ENCODE measurements around the gene ENO1.

DNA sequence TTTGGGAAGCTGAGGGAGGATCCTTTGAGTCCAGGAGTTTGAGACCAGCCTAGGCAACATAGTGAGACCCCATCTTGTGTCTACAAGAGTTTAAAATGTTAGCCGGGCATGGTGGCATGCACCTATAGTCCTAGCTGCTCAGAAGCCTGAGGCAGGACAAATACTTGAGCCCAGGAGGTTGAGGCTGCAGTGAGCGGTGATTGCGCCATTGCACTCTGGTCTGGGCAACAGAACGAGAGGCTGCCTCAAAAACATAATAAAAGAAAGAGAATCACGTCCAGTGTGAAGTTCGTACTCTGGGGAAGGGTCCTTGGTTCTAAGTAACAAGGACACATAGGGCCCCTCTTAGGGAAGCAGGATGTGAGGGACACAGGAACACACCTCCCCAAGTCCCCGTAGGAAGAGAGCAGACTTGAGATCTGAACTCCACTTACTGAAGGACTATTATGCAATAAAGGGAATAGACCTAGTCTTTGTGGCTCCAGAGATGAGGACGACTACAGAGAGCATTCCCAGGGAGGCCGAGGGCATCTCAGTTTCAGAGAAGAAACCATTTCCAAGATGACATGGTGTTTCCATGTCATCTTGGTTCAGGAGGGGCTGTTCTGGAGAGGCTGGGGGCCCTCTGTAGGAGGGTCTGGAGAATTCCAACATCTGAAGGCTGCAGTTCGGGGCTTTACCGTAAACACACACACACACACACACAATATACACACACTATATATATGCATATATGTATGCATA lies 10.8 kb upstream of the ENO1 start:
- TF ChIP-seq CTCF (conservative IDR thresholded peaks at IDR 0.05; ENCODE audit: low read depth, low read length) (no peak), POLR2A (IDR thresholded peaks at IDR 0.05; ENCODE audit: low read depth, low read length) (no peak), CEBPB (IDR thresholded peaks at IDR 0.05; ENCODE audit: low read depth, low read length) (peak; percentile 62; the same call in 1 of the 2 replicates), RFX5 (IDR thresholded peaks at IDR 0.05; ENCODE audit: low read depth, low read length) (no peak)
